GM19099 (cell line): Measurements from ENCODE around the gene NTNG1.

Source experiments
- POLR2A ChIP-seq: IDR thresholded peaks from 3 replicates; pipeline ENCODE4 v1.6.1; 2011; ENCODE audit warnings: low read depth; ENCODE audit not compliant: insufficient read length; ENCODE audit errors: extremely low read depth

NTNG1 gene

GRCh38 chr1:107444302-107444701 is 303.5 kb downstream of the NTNG1 start:
- no peak for TF ChIP-seq POLR2A

- TF ChIP-seq POLR2A, result no peak
These were observed 308.5 kb downstream of the NTNG1 start for GRCh38 chr1:107449326-107449725.

- TF ChIP-seq POLR2A, result peak; percentile 40
These were observed 310.2 kb downstream of the NTNG1 start for GRCh38 chr1:107450899-107451664.

GRCh38 chr1:107451715-107452114 is 310.9 kb downstream of the NTNG1 start:
- TF ChIP-seq POLR2A, result no peak

GRCh38 chr1:107454791-107455190 is 314.0 kb downstream of the NTNG1 start:
- TF ChIP-seq POLR2A, result no peak

GRCh38 chr1:107457989-107458388 is 317.1 kb downstream of the NTNG1 start:
- TF ChIP-seq POLR2A, result no peak

- no peak for TF ChIP-seq POLR2A
These were observed 318.5 kb downstream of the NTNG1 start for GRCh38 chr1:107459204-107459904.

- TF ChIP-seq POLR2A, result no peak
These were observed 319.2 kb downstream of the NTNG1 start for GRCh38 chr1:107460035-107460434.

- no peak for TF ChIP-seq POLR2A
These were observed 324.0 kb downstream of the NTNG1 start for GRCh38 chr1:107464827-107465226.

GRCh38 chr1:107467286-107467685 is 326.4 kb downstream of the NTNG1 start:
- no peak for TF ChIP-seq POLR2A

- no peak for TF ChIP-seq POLR2A
These were observed 327.0 kb downstream of the NTNG1 start for GRCh38 chr1:107467811-107468210.

GRCh38 chr1:107473065-107473464 is 332.2 kb downstream of the NTNG1 start:
- TF ChIP-seq POLR2A, result no peak

- TF ChIP-seq POLR2A, result no peak
These were observed 334.2 kb downstream of the NTNG1 start for GRCh38 chr1:107474877-107475612.

GRCh38 chr1:107477233-107477632 is 336.4 kb downstream of the NTNG1 start:
- no peak for TF ChIP-seq POLR2A

GRCh38 chr1:107479865-107480350 is 339.1 kb downstream of the NTNG1 start:
- TF ChIP-seq POLR2A, result no peak
